GM23338 (cell line): Measurements from ENCODE around the gene KCNIP2.

Experiments used
- CREB1 ChIP-seq: fragments of 250-450 bp; sonication (Bioruptor Pico); IDR thresholded peaks from 2 replicates; pipeline ENCODE4 v1.5.0; 2020; ENCODE audit warnings: low read depth, mild to moderate bottlenecking, moderate library complexity
- CTCF ChIP-seq, 2 experiments: fragments of 200-600 bp in 1 of 2; sonication (generic) in 1 of 2; conservative IDR thresholded peaks; 2 replicates each; pipeline versions ENCODE4 v1.5.1 to v1.6.1; 2016 to 2017; ENCODE audit warnings: antibody characterized with exemption in 2 of 2, low read depth in 2 of 2, mild to moderate bottlenecking in 2 of 2, moderate library complexity in 1 of 2
- ETS1 ChIP-seq: IDR thresholded peaks from 2 replicates; pipeline ENCODE4 v1.6.1; 2016; ENCODE audit warnings: antibody characterized with exemption
- EZH2 ChIP-seq: fragments of 200-600 bp; sonication (generic); IDR thresholded peaks from one replicate; pipeline ENCODE4 v1.8.0; 2017; ENCODE audit warnings: antibody characterized with exemption, mild to moderate bottlenecking, low read depth; ENCODE audit not compliant: unreplicated experiment
- EZH2phosphoT487 ChIP-seq: fragments of 200-600 bp; sonication (generic); IDR thresholded peaks from one replicate; pipeline ENCODE4 v1.8.1; 2018; ENCODE audit warnings: antibody characterized with exemption; ENCODE audit not compliant: unreplicated experiment
- NANOG ChIP-seq: IDR thresholded peaks from 2 replicates; pipeline ENCODE4 v1.6.1; 2016; ENCODE audit warnings: antibody characterized with exemption, borderline replicate concordance
- POLR2AphosphoS5 ChIP-seq: IDR thresholded peaks from 2 replicates; pipeline ENCODE4 v1.6.1; 2016; ENCODE audit warnings: antibody characterized with exemption, low read depth
- REST ChIP-seq: IDR thresholded peaks from one replicate; pipeline ENCODE4 v1.6.1; 2018; ENCODE audit warnings: antibody characterized with exemption; ENCODE audit not compliant: unreplicated experiment
- STAT1 ChIP-seq: IDR thresholded peaks from one replicate; pipeline ENCODE4 v1.6.1; 2016; ENCODE audit warnings: antibody characterized with exemption; ENCODE audit not compliant: unreplicated experiment
- ZNF114 ChIP-seq: fragments of 250-450 bp; sonication (Bioruptor Pico); IDR thresholded peaks from 2 replicates; pipeline ENCODE4 v1.5.0; 2020; ENCODE audit warnings: mild to moderate bottlenecking, moderate library complexity
- ZNF331 ChIP-seq: fragments of 250-450 bp; sonication (Bioruptor Pico); IDR thresholded peaks from 2 replicates; pipeline ENCODE4 v1.5.0; 2020; ENCODE audit warnings: low read depth, mild to moderate bottlenecking, moderate library complexity
- TF ChIP-seq, protein P1 (sequence below): fragments of 250-450 bp; sonication (Bioruptor Pico); IDR thresholded peaks from 2 replicates; pipeline ENCODE4 v1.5.0; 2020; ENCODE audit warnings: mild to moderate bottlenecking, moderate library complexity

DNA sequence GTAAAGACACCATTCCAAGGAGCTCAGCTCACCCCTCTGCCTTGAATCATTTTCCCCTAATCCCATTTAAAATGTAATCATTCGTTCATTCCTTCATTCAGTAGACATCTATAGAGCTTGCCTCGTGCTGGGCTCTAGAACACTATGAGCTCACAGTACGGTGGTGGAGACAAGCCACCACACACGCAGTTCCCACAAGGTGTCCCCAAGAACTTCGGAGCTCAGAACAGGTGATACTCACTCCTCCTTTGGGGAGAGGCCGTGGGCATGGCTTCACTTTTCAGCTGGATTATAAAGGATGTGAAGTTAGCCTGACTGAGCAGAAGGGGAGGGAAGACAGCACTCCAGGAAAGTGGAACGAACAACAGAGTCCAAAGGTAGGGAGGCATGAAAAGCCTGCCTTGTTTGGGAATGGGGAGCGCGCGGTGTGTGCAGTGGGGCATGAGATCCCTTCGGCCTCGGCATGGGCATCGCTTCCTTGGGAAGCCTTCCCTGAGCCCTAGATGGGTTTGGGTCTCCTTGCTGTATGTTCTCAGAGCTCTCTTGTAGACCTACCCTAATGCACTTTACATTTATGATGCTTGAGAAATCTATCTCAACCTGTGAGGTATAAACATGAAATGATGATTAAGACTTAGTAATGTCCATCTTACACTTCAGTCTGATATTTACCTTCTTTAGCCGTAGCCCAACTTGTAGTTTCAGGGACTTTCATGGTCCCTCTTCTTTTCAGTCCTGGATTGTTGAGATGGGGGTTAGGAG lies 24.5 kb downstream of the KCNIP2 start:
- no peak for TF ChIP-seq CTCF (conservative IDR thresholded peaks at IDR 0.05; ENCODE audit: low read depth in 2 of 2)
- no peak for TF ChIP-seq EZH2
- TF ChIP-seq REST: no peak
- no peak for TF ChIP-seq NANOG
- no peak for TF ChIP-seq CREB1 (CRISPR knock-in tag)
- TF ChIP-seq ETS1: no peak
- no peak for TF ChIP-seq POLR2AphosphoS5
- TF ChIP-seq ZNF114: 0 out of 2 replicates have a peak, but pooled peaks have one; percentile 57
- TF ChIP-seq EZH2phosphoT487: no peak
- TF ChIP-seq, protein P1, sequence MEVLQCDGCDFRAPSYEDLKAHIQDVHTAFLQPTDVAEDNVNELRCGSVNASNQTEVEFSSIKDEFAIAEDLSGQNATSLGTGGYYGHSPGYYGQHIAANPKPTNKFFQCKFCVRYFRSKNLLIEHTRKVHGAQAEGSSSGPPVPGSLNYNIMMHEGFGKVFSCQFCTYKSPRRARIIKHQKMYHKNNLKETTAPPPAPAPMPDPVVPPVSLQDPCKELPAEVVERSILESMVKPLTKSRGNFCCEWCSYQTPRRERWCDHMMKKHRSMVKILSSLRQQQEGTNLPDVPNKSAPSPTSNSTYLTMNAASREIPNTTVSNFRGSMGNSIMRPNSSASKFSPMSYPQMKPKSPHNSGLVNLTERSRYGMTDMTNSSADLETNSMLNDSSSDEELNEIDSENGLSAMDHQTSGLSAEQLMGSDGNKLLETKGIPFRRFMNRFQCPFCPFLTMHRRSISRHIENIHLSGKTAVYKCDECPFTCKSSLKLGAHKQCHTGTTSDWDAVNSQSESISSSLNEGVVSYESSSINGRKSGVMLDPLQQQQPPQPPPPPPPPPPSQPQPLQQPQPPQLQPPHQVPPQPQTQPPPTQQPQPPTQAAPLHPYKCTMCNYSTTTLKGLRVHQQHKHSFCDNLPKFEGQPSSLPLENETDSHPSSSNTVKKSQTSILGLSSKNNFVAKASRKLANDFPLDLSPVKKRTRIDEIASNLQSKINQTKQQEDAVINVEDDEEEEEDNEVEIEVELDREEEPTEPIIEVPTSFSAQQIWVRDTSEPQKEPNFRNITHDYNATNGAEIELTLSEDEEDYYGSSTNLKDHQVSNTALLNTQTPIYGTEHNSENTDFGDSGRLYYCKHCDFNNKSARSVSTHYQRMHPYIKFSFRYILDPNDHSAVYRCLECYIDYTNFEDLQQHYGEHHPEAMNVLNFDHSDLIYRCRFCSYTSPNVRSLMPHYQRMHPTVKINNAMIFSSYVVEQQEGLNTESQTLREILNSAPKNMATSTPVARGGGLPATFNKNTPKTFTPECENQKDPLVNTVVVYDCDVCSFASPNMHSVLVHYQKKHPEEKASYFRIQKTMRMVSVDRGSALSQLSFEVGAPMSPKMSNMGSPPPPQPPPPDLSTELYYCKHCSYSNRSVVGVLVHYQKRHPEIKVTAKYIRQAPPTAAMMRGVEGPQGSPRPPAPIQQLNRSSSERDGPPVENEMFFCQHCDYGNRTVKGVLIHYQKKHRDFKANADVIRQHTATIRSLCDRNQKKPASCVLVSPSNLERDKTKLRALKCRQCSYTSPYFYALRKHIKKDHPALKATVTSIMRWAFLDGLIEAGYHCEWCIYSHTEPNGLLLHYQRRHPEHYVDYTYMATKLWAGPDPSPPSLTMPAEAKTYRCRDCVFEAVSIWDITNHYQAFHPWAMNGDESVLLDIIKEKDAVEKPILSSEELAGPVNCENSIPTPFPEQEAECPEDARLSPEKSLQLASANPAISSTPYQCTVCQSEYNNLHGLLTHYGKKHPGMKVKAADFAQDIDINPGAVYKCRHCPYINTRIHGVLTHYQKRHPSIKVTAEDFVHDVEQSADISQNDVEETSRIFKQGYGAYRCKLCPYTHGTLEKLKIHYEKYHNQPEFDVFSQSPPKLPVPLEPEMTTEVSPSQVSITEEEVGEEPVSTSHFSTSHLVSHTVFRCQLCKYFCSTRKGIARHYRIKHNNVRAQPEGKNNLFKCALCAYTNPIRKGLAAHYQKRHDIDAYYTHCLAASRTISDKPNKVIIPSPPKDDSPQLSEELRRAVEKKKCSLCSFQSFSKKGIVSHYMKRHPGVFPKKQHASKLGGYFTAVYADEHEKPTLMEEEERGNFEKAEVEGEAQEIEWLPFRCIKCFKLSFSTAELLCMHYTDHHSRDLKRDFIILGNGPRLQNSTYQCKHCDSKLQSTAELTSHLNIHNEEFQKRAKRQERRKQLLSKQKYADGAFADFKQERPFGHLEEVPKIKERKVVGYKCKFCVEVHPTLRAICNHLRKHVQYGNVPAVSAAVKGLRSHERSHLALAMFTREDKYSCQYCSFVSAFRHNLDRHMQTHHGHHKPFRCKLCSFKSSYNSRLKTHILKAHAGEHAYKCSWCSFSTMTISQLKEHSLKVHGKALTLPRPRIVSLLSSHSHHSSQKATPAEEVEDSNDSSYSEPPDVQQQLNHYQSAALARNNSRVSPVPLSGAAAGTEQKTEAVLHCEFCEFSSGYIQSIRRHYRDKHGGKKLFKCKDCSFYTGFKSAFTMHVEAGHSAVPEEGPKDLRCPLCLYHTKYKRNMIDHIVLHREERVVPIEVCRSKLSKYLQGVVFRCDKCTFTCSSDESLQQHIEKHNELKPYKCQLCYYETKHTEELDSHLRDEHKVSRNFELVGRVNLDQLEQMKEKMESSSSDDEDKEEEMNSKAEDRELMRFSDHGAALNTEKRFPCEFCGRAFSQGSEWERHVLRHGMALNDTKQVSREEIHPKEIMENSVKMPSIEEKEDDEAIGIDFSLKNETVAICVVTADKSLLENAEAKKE: peak; percentile 57; the same call in 1 of the 2 replicates
- no peak for TF ChIP-seq STAT1
- no peak for TF ChIP-seq ZNF331 (CRISPR knock-in tag)
